Measurements from ENCODE around the gene TREH. TPM values are rescaled to one million over a fixed set of nuclear protein-coding genes. Genes with fewer than 3 reads are reported as not detected.

TREH gene
- total RNA-seq, 1 experiment from 2014 or later: not detected

DNA sequence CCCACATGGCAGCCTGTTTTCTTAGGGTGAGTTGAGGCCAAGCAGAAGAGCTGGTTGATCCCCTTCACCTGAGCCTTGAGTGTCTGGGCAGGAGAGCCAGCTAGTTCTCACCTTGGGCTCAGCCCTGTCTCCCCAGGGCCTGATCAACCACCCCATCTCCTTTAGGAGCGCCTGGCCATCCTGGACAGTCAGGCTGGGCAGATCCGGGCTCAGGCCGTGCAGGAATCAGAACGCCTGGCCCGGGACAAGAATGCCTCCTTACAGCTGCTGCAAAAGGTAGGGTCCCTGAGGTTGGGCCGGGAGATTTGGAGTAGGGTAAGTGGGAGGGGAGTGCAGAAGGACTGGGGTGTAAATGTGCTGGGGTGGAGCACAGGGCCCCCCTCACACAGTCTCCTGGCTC is 40.7 kb downstream of the TREH start:
- DNase-seq (ENCODE audit: low spot score): no peak
- no peaks in the 10 kb centered on the region for H3K9me3 ChIP-seq (ENCODE audit: low read depth, low read length, poor library complexity, severe bottlenecking)
- no peak overlapping the region for H3K4me3 ChIP-seq (ENCODE audit: low read depth, low read length, poor library complexity, severe bottlenecking)
- peaks cover 13% of the 10 kb centered on the region for H3K4me1 ChIP-seq (ENCODE audit: insufficient read depth, low read length, poor library complexity, severe bottlenecking)
- ChIA-PET CTCF (no interaction called here), POLR2A (ENCODE audit: low non-redundant PET) (no interaction called here)
- no peaks in the 10 kb centered on the region for H3K27me3 ChIP-seq (replicated peaks; ENCODE audit: insufficient read depth, low read depth, low read length, poor library complexity)
- BruUV-seq (replicated peaks): no TSS peak
- intact Hi-C loops (cut with micrococcal nuclease; ENCODE audit: unreplicated experiment): no loop called here
- TF ChIP-seq EZH2 (IDR thresholded peaks at IDR 0.05; ENCODE audit: borderline replicate concordance, low read depth, low read length, poor library complexity, severe bottlenecking): no peak
- TF ChIP-seq, protein P1, sequence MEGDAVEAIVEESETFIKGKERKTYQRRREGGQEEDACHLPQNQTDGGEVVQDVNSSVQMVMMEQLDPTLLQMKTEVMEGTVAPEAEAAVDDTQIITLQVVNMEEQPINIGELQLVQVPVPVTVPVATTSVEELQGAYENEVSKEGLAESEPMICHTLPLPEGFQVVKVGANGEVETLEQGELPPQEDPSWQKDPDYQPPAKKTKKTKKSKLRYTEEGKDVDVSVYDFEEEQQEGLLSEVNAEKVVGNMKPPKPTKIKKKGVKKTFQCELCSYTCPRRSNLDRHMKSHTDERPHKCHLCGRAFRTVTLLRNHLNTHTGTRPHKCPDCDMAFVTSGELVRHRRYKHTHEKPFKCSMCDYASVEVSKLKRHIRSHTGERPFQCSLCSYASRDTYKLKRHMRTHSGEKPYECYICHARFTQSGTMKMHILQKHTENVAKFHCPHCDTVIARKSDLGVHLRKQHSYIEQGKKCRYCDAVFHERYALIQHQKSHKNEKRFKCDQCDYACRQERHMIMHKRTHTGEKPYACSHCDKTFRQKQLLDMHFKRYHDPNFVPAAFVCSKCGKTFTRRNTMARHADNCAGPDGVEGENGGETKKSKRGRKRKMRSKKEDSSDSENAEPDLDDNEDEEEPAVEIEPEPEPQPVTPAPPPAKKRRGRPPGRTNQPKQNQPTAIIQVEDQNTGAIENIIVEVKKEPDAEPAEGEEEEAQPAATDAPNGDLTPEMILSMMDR (conservative IDR thresholded peaks at IDR 0.05; ENCODE audit: low read depth, low read length): no peak
- H3K36me3 ChIP-seq (ENCODE audit: insufficient read depth, low read length, poor library complexity, severe bottlenecking): peaks cover 2% of the 10 kb centered on the region
- H3K27ac ChIP-seq (ENCODE audit: low read depth, low read length, poor library complexity, severe bottlenecking): no peak overlapping the region

DNA sequence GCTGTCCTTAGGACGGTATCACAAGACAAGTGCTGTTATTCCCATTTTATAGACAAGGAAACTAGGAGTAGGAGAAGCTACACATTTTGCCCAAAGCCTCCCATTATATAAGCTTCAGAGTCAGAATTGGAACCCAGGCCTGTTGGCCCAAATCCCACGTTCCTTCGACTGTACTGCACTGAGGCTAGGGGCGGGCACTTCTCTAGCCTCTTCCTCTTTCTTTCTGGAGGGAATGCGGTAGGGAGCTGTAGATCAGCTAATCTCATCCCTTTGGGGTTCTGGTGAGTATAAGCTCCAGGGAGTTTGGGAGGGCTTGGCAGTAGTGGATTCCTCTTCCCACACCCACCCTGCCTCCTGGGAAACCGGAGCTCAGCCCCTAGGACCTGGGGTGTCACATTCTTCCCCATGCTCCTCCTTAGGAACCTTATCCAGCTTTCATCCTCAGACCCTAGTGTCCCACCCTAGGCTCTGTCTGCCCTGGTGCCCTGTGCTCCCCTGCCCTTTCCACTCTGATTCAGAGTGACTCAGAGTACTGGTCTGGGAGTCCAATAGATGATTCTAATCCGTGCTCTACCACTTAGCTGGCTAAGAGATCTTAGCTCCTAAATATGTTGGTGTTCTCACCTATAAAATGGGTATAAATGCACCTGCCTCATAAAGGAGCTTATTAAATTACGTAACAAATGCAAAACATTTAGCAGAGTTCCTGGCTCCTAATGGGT is 42.7 kb downstream of the TREH start:
- TF ChIP-seq EZH2 (IDR thresholded peaks at IDR 0.05; ENCODE audit: borderline replicate concordance, low read depth, low read length, poor library complexity, severe bottlenecking): no peak
- TF ChIP-seq, protein P1 (conservative IDR thresholded peaks at IDR 0.05; ENCODE audit: low read depth, low read length): no peak
- Histone ChIP-seq H3K4me1 (ENCODE audit: insufficient read depth, low read length, poor library complexity, severe bottlenecking) (peaks cover 13% of the 10 kb centered on the region), H3K4me3 (ENCODE audit: low read depth, low read length, poor library complexity, severe bottlenecking) (no peak overlapping the region), H3K36me3 (ENCODE audit: insufficient read depth, low read length, poor library complexity, severe bottlenecking) (peaks cover 2% of the 10 kb centered on the region), H3K27ac (ENCODE audit: low read depth, low read length, poor library complexity, severe bottlenecking) (no peak overlapping the region), H3K9me3 (ENCODE audit: low read depth, low read length, poor library complexity, severe bottlenecking) (no peaks in the 10 kb centered on the region), H3K27me3 (replicated peaks; ENCODE audit: insufficient read depth, low read depth, low read length, poor library complexity) (no peaks in the 10 kb centered on the region)
- BruUV-seq (replicated peaks): no TSS peak
- CTCF ChIA-PET: no interaction called here
- DNase-seq (ENCODE audit: low spot score): no peak
- intact Hi-C loops (cut with micrococcal nuclease; ENCODE audit: unreplicated experiment): no loop called here
- POLR2A ChIA-PET (ENCODE audit: low non-redundant PET): no interaction called here

DNA sequence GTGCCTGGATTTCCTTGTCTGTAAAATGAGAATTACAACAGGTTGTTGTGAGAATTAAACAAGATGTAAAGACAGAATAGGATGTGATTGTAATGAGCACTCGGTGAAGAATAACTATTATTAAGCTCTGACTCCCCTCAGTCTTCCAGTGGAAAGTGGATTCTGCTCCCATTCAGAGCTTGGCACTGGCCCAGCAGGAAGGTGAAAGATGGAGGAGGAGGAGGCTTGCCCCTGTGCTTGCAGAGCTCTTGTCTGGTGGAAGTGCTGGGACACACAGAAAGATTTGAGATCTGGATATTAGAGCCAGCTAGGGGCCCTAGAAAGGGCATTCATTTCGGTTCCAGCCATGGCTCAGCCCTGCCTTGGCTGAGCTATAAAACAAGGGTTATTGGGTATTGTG is 43.8 kb downstream of the TREH start:
- DNase-seq (ENCODE audit: low spot score): no peak
- Histone ChIP-seq H3K9me3 (ENCODE audit: low read depth, low read length, poor library complexity, severe bottlenecking) (no peaks in the 10 kb centered on the region), H3K27ac (ENCODE audit: low read depth, low read length, poor library complexity, severe bottlenecking) (no peak overlapping the region), H3K27me3 (replicated peaks; ENCODE audit: insufficient read depth, low read depth, low read length, poor library complexity) (no peaks in the 10 kb centered on the region), H3K4me1 (ENCODE audit: insufficient read depth, low read length, poor library complexity, severe bottlenecking) (peaks cover 13% of the 10 kb centered on the region), H3K36me3 (ENCODE audit: insufficient read depth, low read length, poor library complexity, severe bottlenecking) (no peaks in the 10 kb centered on the region), H3K4me3 (ENCODE audit: low read depth, low read length, poor library complexity, severe bottlenecking) (no peak overlapping the region)
- ChIA-PET POLR2A (ENCODE audit: low non-redundant PET) (interaction anchor here (0.6 to 1.1 kb wide), 2 partner anchors 10 to 15 kb away, joined by 4 to 9 read pairs; no protein-coding TSS in a partner anchor), CTCF (interaction anchor here (0.6 to 1.5 kb wide), 2 partner anchors 24 to 28 kb away, joined by 3 read pairs; partner anchors contain the start of gene PHLDB1)
- intact Hi-C loops (cut with micrococcal nuclease; ENCODE audit: unreplicated experiment): no loop called here
- TF ChIP-seq, protein P1 (conservative IDR thresholded peaks at IDR 0.05; ENCODE audit: low read depth, low read length): no peak
- TF ChIP-seq EZH2 (IDR thresholded peaks at IDR 0.05; ENCODE audit: borderline replicate concordance, low read depth, low read length, poor library complexity, severe bottlenecking): no peak
- no TSS peak for BruUV-seq (replicated peaks)

All from A673 (cell line).